WERI-Rb-1 (cell line): Measurements from ENCODE around the gene B4GALT2.

ENCODE experiments used
- DNase-seq: peaks from one replicate; pipeline ENCODE4 v3.0.0-alpha.2; 2020
- H3K27ac ChIP-seq: fragments of 250-450 bp; sonication (Bioruptor Pico); 2 replicates; pipeline ENCODE4 v1.5.1; 2020; ENCODE audit warnings: mild to moderate bottlenecking, moderate library complexity
- H3K27me3 ChIP-seq: fragments of 250-450 bp; sonication (Bioruptor Pico); 2 replicates; pipeline ENCODE4 v1.5.1; 2021; ENCODE audit warnings: mild to moderate bottlenecking, low read depth, moderate library complexity; ENCODE audit not compliant: insufficient read depth, severe bottlenecking
- H3K36me3 ChIP-seq: fragments of 250-450 bp; sonication (Bioruptor Pico); 2 replicates; pipeline ENCODE4 v1.5.1; 2020; ENCODE audit warnings: mild to moderate bottlenecking, moderate library complexity
- H3K4me3 ChIP-seq: 2 replicates; pipeline ENCODE4 v1.5.1; 2011; ENCODE audit warnings: low read depth, mild to moderate bottlenecking, control low read depth, low read length
- H3K9me3 ChIP-seq: fragments of 250-450 bp; sonication (Bioruptor Pico); 2 replicates; pipeline ENCODE4 v1.5.1; 2021; ENCODE audit warnings: mild to moderate bottlenecking, moderate library complexity; ENCODE audit not compliant: severe bottlenecking
- TF ChIP-seq, protein P1 (sequence below): IDR thresholded peaks from 2 replicates; pipeline ENCODE4 v1.5.1; 2011; ENCODE audit warnings: low read depth, mild to moderate bottlenecking, control low read depth, inconsistent platforms, low read length

Gene B4GALT2

GRCh38 chr1:43995984-43996732 is 17.1 kb downstream of the B4GALT2 start:
- no peak for DNase-seq
- no peaks in the 10 kb centered on the region for H3K27me3 ChIP-seq
- H3K4me3 ChIP-seq = no peak overlapping the region
- no peaks in the 10 kb centered on the region for H3K9me3 ChIP-seq
- no peaks in the 10 kb centered on the region for H3K36me3 ChIP-seq
- TF ChIP-seq, protein P1, sequence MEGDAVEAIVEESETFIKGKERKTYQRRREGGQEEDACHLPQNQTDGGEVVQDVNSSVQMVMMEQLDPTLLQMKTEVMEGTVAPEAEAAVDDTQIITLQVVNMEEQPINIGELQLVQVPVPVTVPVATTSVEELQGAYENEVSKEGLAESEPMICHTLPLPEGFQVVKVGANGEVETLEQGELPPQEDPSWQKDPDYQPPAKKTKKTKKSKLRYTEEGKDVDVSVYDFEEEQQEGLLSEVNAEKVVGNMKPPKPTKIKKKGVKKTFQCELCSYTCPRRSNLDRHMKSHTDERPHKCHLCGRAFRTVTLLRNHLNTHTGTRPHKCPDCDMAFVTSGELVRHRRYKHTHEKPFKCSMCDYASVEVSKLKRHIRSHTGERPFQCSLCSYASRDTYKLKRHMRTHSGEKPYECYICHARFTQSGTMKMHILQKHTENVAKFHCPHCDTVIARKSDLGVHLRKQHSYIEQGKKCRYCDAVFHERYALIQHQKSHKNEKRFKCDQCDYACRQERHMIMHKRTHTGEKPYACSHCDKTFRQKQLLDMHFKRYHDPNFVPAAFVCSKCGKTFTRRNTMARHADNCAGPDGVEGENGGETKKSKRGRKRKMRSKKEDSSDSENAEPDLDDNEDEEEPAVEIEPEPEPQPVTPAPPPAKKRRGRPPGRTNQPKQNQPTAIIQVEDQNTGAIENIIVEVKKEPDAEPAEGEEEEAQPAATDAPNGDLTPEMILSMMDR = no peak
- H3K27ac ChIP-seq = no peak overlapping the region

- Histone ChIP-seq H3K27ac (no peak overlapping the region), H3K27me3 (no peaks in the 10 kb centered on the region), H3K36me3 (no peaks in the 10 kb centered on the region), H3K4me3 (no peak overlapping the region), H3K9me3 (no peaks in the 10 kb centered on the region)
- no peak for DNase-seq
- TF ChIP-seq, protein P1 = no peak
Observed at GRCh38 chr1:43996733-43997115, 17.7 kb downstream of the B4GALT2 start.

DNA sequence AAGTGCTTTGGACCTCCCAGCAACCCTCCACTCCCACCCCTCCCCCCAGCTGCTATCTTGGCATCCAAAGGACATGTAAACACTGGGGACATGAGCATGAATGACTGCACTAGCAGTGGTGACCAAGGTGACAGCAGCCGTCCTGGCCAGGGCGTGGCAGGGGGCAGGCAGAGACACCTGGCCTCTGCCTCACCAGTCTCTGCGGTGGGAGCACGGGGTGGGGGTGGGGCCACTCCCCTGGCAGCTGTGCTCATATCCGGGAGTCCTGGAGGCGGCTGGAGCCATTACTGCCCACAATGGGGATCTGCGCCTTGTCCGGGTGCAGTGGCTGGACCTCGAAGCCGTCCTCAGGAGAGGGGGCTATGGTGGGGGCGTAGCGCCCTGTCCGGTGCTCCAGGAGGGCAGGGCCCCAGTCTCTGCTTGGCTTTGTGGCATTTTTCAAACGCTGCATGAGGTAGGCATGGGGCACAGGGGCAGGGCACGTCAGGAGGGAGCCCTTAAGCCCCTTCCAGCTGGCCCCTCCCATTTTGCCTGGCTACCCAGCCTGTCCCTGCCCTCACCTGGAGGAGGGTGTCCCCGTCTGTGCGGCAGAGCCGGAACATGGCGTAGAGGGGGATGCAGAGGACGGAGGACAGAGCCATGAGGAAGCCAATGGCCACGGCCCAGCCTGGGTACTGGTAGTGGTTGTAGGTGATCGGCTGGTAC is 18.4 kb downstream of the B4GALT2 start:
- DNase-seq = no peak
- Histone ChIP-seq H3K36me3 (no peaks in the 10 kb centered on the region), H3K9me3 (no peaks in the 10 kb centered on the region), H3K4me3 (no peak overlapping the region), H3K27ac (no peak overlapping the region), H3K27me3 (no peaks in the 10 kb centered on the region)
- TF ChIP-seq, protein P1 = no peak

- Histone ChIP-seq H3K27ac (no peak overlapping the region), H3K27me3 (no peaks in the 10 kb centered on the region), H3K36me3 (no peaks in the 10 kb centered on the region), H3K4me3 (no peak overlapping the region), H3K9me3 (no peaks in the 10 kb centered on the region)
- DNase-seq = no peak
- TF ChIP-seq, protein P1 = no peak
Observed at GRCh38 chr1:43998000-43998378, 19.0 kb downstream of the B4GALT2 start.

DNA sequence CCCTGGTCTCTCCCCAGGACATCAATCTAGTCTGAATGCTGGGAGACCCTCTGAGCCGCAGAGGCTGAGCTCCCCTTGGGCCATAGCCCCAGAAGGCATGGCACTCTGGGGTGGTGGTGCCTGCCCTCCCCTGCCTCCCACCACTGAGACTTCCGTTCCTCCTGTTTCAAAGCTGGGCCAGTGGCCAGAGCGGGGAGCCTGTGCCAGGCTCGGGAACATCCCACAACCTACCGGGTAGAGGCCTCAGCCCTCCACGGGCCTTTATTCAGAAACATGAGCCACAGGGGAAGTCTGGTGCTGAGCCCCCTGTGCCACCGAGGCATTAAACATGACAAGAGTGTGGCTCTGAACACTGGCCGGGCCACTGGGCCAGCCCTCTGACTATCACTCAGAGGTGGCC is 20.4 kb downstream of the B4GALT2 start:
- TF ChIP-seq, protein P1 = no peak
- DNase-seq = no peak
- Histone ChIP-seq H3K4me3 (no peak overlapping the region), H3K27me3 (no peaks in the 10 kb centered on the region), H3K27ac (no peak overlapping the region), H3K36me3 (no peaks in the 10 kb centered on the region), H3K9me3 (no peaks in the 10 kb centered on the region)
